K562 (cell line): ENCODE data around the gene SYNGR4. TPM values are rescaled to one million over a fixed set of nuclear protein-coding genes. Genes with fewer than 3 reads are reported as not detected.

Source experiments
- CBX2 ChIP-seq: fragments of 200-600 bp; sonication (generic); IDR thresholded peaks from one replicate; pipeline ENCODE4 v1.6.1; 2012; ENCODE audit warnings: mild to moderate bottlenecking, low read length, inconsistent platforms; ENCODE audit not compliant: insufficient read depth, poor library complexity, severe bottlenecking
- KDM1A ChIP-seq, 2 experiments: fragments of 450-650 bp; IDR thresholded peaks; 2 replicates each; pipeline ENCODE4 v1.6.1; 2016; ENCODE audit warnings: mild to moderate bottlenecking in 2 of 2
- NCOR1 ChIP-seq: fragments of 450-650 bp; IDR thresholded peaks from 2 replicates; pipeline ENCODE4 v1.6.1; 2016; ENCODE audit warnings: mild to moderate bottlenecking, moderate library complexity
- PRMT5 ChIP-seq: sonication (generic); formaldehyde crosslinking; IDR thresholded peaks from 2 replicates; pipeline ENCODE4 v1.5.0; 2020; ENCODE audit warnings: missing genetic modification reagents
- SMARCE1 ChIP-seq: fragments of 450-650 bp; IDR thresholded peaks from 2 replicates; pipeline ENCODE4 v1.7.1; 2016; ENCODE audit warnings: mild to moderate bottlenecking
- SPI1 ChIP-seq: IDR thresholded peaks from 2 replicates; pipeline ENCODE4 v1.6.1; 2011; ENCODE audit warnings: low read depth, low read length, control low read depth, borderline replicate concordance
- ZNF644 ChIP-seq: fragments of 200-800 bp; sonication (Bioruptor generic); IDR thresholded peaks from 2 replicates; pipeline ENCODE4 v1.6.1; 2016; ENCODE audit warnings: low read depth, missing genetic modification characterization, missing compliant biosample characterization
- ZNF764 ChIP-seq: fragments of 250-450 bp; sonication (Bioruptor Pico); IDR thresholded peaks from 2 replicates; pipeline ENCODE4 v1.4.0; 2020; ENCODE audit warnings: low read depth, mild to moderate bottlenecking, moderate library complexity
- polyA plus RNA-seq, 8 experiments: library from polyadenylated mRNA; depleted of rRNA in 4 of 8; stranded (reverse) in 5 of 8; unstranded in 3 of 8; fragments of >200 nt; fragmentation: Nextera tagmentation in 2 of 8; fragmentation: Illumina TruSeq in 1 of 8; extraction: Ambion mirVana in 2 of 8; extraction: Trizol in 1 of 8; gene quantifications; 2 replicates each; pipeline versions ENCODE4 v1.2.1 to v1.2.3, GENCODE V29; 2011 to 2014; ENCODE audit warnings: inconsistent platforms in 1 of 8, missing spikeins in 1 of 8
- total RNA-seq, 7 experiments: library from RNA; depleted of rRNA in 6 of 7; stranded (reverse); fragments of >200 nt in 6 of 7; fragmentation: Illumina TruSeq in 2 of 7; extraction: Trizol in 2 of 7; gene quantifications; 2 replicates each; pipeline versions ENCODE4 v1.2.1 to v1.2.3, GENCODE V29; 2011 to 2021; ENCODE audit warnings: low replicate concordance in 1 of 7
- TF ChIP-seq, protein P1 (sequence below): fragments of 450-650 bp; IDR thresholded peaks from 2 replicates; pipeline ENCODE4 v1.7.1; 2018; ENCODE audit warnings: mild to moderate bottlenecking, low read depth; ENCODE audit not compliant: partially characterized antibody
- TF ChIP-seq, protein P2 (sequence below): sonication (generic); formaldehyde crosslinking; IDR thresholded peaks from 2 replicates; pipeline ENCODE4 v1.9.0; 2022; ENCODE audit warnings: mild to moderate bottlenecking, missing genetic modification reagents

Gene SYNGR4
- total and polyA plus RNA-seq, 9 of the 15 experiments (the other 6 are each of a cell fraction or from before 2014, with no cell fraction given) = 0.07 to 0.14 TPM; not detected in 7

DNA sequence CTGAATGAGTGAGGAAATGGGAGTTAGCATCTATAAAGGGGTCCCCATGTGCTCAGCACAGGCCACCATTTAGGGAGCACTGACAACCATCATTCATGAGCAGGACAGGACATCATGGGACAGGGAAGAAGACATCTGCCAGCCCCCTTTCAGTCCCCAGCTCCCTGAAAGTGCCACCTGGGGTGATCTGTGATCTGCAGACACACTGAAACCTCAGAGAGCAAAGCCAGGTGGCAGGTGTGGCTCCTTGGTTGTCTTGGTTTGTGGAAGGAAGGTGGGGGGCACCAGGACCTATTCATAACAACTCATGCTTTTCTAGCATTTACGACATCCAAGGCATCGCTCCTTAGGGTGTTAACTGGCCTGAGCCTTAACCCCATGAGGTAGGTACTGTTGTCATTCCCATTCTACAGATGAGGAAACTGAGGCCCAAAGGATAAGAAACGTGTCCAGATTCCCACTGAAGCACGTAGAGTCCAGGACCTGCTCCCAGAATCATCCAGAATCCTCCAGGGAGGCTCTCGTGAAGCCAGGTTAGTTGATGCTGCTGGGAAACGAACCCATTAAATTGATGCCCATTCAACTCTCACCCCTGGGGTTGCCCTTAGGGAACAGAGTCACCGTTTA is 21.4 kb downstream of the SYNGR4 start (continued):
- TF ChIP-seq CBX2 (no peak), NCOR1 (no peak), ZNF764 (CRISPR knock-in tag) (no peak), ZNF644 (tag) (no peak), SPI1 (no peak), KDM1A (IDR thresholded peaks at IDR 0.05) (0 out of 4 replicates have a peak, but pooled peaks of 1 of the 2 experiments have one; percentile 26), SMARCE1 (no peak), PRMT5 (CRISPR knock-in tag) (no peak)
- TF ChIP-seq, protein P1, sequence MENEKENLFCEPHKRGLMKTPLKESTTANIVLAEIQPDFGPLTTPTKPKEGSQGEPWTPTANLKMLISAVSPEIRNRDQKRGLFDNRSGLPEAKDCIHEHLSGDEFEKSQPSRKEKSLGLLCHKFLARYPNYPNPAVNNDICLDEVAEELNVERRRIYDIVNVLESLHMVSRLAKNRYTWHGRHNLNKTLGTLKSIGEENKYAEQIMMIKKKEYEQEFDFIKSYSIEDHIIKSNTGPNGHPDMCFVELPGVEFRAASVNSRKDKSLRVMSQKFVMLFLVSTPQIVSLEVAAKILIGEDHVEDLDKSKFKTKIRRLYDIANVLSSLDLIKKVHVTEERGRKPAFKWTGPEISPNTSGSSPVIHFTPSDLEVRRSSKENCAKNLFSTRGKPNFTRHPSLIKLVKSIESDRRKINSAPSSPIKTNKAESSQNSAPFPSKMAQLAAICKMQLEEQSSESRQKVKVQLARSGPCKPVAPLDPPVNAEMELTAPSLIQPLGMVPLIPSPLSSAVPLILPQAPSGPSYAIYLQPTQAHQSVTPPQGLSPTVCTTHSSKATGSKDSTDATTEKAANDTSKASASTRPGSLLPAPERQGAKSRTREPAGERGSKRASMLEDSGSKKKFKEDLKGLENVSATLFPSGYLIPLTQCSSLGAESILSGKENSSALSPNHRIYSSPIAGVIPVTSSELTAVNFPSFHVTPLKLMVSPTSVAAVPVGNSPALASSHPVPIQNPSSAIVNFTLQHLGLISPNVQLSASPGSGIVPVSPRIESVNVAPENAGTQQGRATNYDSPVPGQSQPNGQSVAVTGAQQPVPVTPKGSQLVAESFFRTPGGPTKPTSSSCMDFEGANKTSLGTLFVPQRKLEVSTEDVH = no peak
- TF ChIP-seq, protein P2, sequence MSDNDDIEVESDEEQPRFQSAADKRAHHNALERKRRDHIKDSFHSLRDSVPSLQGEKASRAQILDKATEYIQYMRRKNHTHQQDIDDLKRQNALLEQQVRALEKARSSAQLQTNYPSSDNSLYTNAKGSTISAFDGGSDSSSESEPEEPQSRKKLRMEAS = 0 out of 2 replicates have a peak, but pooled peaks have one; percentile 25
- TF ChIP-seq, all 486 proteins: peak for 5
